OCI-M2 (cell line): Measurements from ENCODE around the gene RAB7B.

Experiments used
- DNase-seq: peaks from one replicate; lab custom pipeline; 2025; ENCODE audit not compliant: unreplicated experiment; lab: John Stamatoyannopoulos, UW

Gene RAB7B

GRCh38 chr1:205975387-205975998 is 27.7 kb downstream of the RAB7B start:
- DNase-seq: no peak

- DNase-seq: no peak
Measured at GRCh38 chr1:205974712-205975111, 28.5 kb downstream of the RAB7B start.

GRCh38 chr1:205973377-205974232 is 29.6 kb downstream of the RAB7B start:
- no peak for DNase-seq

- no peak for DNase-seq
Measured at GRCh38 chr1:205972491-205973168, 30.6 kb downstream of the RAB7B start.

- no peak for DNase-seq
Measured at GRCh38 chr1:205972081-205972480, 31.1 kb downstream of the RAB7B start.

GRCh38 chr1:205971082-205971481 is 32.1 kb downstream of the RAB7B start:
- no peak for DNase-seq

- no peak for DNase-seq
Measured at GRCh38 chr1:205970486-205970885, 32.7 kb downstream of the RAB7B start.

- DNase-seq: no peak
Measured at GRCh38 chr1:205969229-205969628, 34.0 kb downstream of the RAB7B start.

DNA sequence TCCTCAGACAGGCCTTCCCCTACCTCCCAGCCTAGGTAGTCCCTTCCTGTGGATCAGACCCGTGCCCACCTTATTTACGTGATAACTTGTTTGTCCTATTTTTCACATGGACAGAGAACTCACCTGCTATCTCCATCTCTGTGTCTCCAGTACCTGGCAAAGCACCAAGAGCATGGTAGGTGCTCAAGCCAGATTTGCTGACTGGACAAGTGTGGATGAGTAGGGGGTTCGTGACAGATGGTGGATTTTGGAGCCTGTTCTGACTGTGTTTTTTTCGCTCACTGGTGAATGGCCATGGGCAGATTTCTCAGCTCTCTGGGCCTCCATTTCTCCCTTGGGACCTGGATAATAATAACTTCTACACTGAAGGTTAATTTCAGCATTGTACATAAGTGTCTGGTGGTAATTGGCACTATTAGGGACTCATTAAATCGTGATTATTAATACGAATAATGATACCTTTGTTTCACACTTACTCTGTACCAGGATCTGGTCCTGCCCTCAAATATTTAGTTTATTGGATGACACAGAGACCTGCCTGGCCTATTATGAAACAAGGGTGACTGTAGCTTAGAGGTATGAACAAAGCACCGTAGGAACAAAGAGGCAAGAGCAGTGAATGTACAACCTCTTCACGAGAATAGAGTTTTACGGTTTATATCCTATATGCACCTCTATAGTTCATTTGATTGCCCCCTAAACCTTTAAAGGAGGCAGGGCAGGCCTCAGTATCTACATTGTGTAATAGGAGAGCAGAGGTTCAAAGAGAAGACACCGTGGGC is 35.5 kb downstream of the RAB7B start:
- no peak for DNase-seq

- no peak for DNase-seq
Measured at GRCh38 chr1:205965036-205965884, 37.9 kb downstream of the RAB7B start.

GRCh38 chr1:205963352-205964155 is 39.6 kb downstream of the RAB7B start:
- DNase-seq: no peak

DNA sequence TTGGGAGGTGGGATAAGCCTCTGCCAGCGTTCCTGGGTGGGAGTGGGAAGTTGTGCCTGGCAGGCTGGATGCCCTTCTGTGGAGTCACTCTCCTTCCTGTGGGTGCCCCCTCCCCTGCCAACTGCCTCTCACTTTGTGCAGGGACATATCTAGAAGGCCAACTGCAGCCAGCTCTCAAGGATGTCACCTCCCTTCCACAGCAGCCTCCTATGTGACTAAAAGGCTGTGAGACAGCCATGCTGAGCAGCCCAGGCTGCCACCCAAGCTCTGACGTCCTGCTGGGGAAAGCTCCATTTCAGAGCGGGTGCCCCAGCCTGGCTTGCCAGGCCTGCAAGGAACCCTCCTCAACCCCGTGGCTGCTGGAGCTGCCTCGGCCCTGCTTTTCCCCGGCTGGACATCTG is 40.4 kb downstream of the RAB7B start:
- DNase-seq: no peak

DNA sequence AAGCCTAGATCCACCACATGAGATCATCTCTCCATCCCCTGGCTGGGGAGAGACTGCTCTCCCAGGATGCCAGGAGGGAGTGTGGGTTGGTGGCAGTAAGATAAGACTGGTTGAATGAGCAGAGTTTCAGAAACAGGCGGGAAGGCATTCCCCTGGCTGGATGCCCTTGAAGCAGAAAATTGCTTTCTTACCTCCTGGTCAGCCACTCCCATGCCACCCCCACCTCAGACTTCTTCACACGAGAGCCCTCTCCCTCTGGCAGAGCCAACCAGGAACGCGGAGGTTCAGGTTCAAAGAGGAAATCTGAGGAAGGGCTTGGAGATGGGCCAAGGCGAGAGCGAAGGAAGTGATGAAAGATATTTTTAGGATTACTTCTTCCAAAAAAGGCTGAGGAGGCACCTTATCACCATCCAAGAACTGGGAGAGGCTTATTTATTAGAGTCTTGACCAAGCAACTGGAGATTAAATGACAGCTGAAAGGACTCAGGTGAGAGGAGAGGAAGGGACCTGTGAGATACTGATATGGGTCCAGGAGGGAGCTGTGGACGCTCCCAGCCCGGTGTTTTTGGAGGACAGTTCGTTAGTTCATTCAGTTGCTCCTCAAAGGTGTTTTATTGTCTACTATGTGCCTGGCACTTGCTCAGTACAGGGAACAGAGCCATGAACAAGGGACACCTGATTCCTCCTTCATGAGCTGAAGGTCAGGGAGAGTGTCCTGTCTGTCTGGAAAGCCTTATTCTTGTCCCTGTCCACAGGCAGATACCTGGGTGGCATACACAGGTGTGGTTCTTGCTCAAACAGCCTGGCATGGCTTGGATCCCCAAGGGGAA is 41.0 kb downstream of the RAB7B start:
- no peak for DNase-seq

DNA sequence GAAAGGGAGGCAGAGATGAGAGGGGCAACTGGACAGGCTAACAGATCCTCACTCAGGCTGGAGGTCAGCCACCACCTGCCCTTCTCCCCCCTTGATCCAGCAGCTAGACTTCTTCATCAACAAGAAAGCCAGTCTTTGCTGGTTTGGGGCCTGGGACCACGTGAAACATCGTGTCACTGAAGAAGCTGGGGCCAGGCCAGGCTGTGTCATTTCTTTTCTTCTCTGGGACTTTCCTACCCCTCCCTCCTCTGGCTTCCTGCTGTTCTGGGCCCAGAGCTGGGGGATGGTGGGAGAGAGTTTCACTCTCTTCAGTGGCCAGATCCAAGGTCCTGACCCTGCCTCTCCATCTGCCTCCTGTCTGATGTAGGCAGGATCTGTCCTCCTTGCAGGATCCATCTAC is 41.8 kb downstream of the RAB7B start:
- no peak for DNase-seq

DNA sequence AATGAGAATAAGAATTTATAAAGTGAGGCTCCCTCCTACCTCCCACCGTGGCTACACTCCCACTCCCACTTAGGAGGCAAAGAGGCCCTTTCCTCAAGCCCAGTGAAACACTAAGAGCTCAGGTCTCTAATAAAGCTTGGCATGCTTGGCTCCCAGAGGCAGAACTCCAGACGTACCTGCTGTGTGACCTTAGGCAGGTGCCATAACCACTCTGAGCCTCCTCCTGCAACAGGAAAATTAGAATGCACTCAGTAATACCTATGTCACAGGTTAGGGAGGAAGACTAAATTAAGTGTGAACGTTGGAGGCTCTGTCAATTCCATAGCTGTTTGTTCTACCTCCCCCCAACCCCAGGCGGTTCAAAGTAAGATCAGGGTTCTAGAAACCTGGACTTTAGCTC is 43.4 kb downstream of the RAB7B start:
- no peak for DNase-seq

GRCh38 chr1:205955499-205955898 is 47.7 kb downstream of the RAB7B start:
- no peak for DNase-seq

DNA sequence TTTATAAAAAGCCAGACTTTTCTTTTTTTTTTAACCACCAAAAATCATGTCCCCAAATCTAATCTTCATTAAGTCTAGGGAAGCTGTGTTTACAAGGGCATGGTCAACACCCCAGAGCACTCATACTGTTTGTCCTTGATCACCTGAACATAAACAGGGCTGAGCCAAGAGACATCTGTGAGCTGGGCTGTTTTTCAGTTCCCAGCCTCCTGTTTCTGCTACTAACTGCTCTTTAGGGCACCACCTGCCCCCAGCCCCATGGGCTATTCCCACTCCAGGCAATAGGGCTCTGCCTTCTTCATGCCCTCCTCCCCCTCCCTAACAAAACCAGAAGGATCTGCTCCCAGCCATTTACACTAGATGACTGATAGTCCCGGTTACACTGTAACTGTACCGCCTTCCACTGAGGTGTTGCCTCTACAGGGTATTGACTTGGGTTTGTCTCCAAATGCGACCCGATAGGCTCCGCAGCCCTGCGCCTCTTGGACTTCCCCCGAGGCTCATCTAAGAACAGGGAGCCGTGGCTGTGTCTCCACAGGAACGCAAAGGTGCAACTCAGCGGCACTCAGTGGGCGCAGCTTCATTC is 48.3 kb downstream of the RAB7B start:
- DNase-seq: no peak

GRCh38 chr1:205951746-205952145 is 51.4 kb downstream of the RAB7B start:
- no peak for DNase-seq
